Neuronal stem cell (in vitro differentiated cells): ENCODE results near the gene ERI2.

Experiments used
- DNase-seq: peaks from one replicate; pipeline ENCODE4 v3.0.0-alpha.2; 2013; ENCODE audit warnings: low spot score
- H2AFZ ChIP-seq: one replicate; pipeline ENCODE4 v1.6.1; 2013; ENCODE audit warnings: mild to moderate bottlenecking, low read length, inconsistent platforms
- H2AK5ac ChIP-seq: 2 replicates; pipeline ENCODE4 v1.6.1; 2013; ENCODE audit warnings: low read depth, mild to moderate bottlenecking, inconsistent platforms, low read length, moderate library complexity, mixed read lengths
- H2BK120ac ChIP-seq: 2 replicates; pipeline ENCODE4 v1.6.1; 2013; ENCODE audit warnings: low read depth, mild to moderate bottlenecking, inconsistent platforms, low read length, moderate library complexity, mixed read lengths
- H2BK12ac ChIP-seq: one replicate; pipeline ENCODE4 v1.6.1; 2013; ENCODE audit warnings: low read length, inconsistent platforms
- H2BK15ac ChIP-seq: 2 replicates; pipeline ENCODE4 v1.6.1; 2013; ENCODE audit warnings: mild to moderate bottlenecking, low read length, inconsistent platforms, mixed read lengths
- H2BK5ac ChIP-seq: one replicate; pipeline ENCODE4 v1.6.1; 2013; ENCODE audit warnings: inconsistent platforms, mild to moderate bottlenecking, low read length, moderate library complexity
- H3K14ac ChIP-seq: one replicate; pipeline ENCODE4 v1.6.1; 2013; ENCODE audit warnings: low read length, inconsistent platforms
- H3K18ac ChIP-seq: 2 replicates; pipeline ENCODE4 v1.6.1; 2013; ENCODE audit warnings: low read length, inconsistent platforms
- H3K23ac ChIP-seq: 2 replicates; pipeline ENCODE4 v1.6.1; 2013; ENCODE audit warnings: low read depth, mild to moderate bottlenecking, mixed read lengths, low read length, inconsistent platforms; ENCODE audit not compliant: poor library complexity
- H3K27ac ChIP-seq: replicated peaks from 3 replicates; pipeline ENCODE4 v1.5.1; 2013; ENCODE audit warnings: low read length, inconsistent platforms
- H3K27me3 ChIP-seq, 3 experiments: 2 replicates each; pipeline ENCODE4 v1.6.1; 2013; ENCODE audit warnings: low read length in 3 of 3, mild to moderate bottlenecking in 2 of 3, inconsistent platforms in 1 of 3, low read depth in 1 of 3, mixed read lengths in 1 of 3, moderate library complexity in 1 of 3; ENCODE audit not compliant: control insufficient read depth in 3 of 3, insufficient read depth in 3 of 3
- H3K36me3 ChIP-seq, 2 donors: replicated peaks in 1 of 2; 2 replicates each; pipeline ENCODE4 v1.6.1; 2013; ENCODE audit warnings: low read length in 2 of 2; ENCODE audit not compliant: control insufficient read depth in 2 of 2, insufficient read depth in 2 of 2
- H3K4ac ChIP-seq: 2 replicates; pipeline ENCODE4 v1.6.1; 2013; ENCODE audit warnings: inconsistent platforms, mild to moderate bottlenecking, low read length, moderate library complexity
- H3K4me1 ChIP-seq, 2 donors: 1 replicate in 1 of 2; 2 replicates in 1 of 2; pipeline ENCODE4 v1.6.1; 2013; ENCODE audit warnings: low read length in 2 of 2, low read depth in 1 of 2; ENCODE audit not compliant: control insufficient read depth in 2 of 2, insufficient read depth in 1 of 2
- H3K4me2 ChIP-seq: one replicate; pipeline ENCODE4 v1.6.1; 2013; ENCODE audit warnings: mild to moderate bottlenecking, low read length, inconsistent platforms; ENCODE audit not compliant: insufficient read depth, poor library complexity, severe bottlenecking
- H3K4me3 ChIP-seq, 2 donors: 2 replicates each; pipeline ENCODE4 v1.5.1; 2013; ENCODE audit warnings: low read length in 2 of 2, mild to moderate bottlenecking in 2 of 2, inconsistent platforms in 1 of 2, moderate library complexity in 1 of 2
- H3K79me1 ChIP-seq: one replicate; pipeline ENCODE4 v1.6.1; 2013; ENCODE audit warnings: low read depth, mild to moderate bottlenecking, inconsistent platforms, low read length, moderate library complexity
- H3K9ac ChIP-seq: one replicate; pipeline ENCODE4 v1.6.1; 2013; ENCODE audit warnings: mild to moderate bottlenecking, low read depth, low read length, inconsistent platforms; ENCODE audit not compliant: poor library complexity
- H3K9me3 ChIP-seq, 2 donors: replicated peaks in 1 of 2; 2 replicates each; pipeline versions ENCODE3 to v1.6.1; 2013; ENCODE audit warnings: low read length in 2 of 2, mild to moderate bottlenecking in 2 of 2, inconsistent platforms in 1 of 2, low read depth in 1 of 2, mixed read lengths in 1 of 2, moderate library complexity in 1 of 2; ENCODE audit not compliant: control insufficient read depth in 2 of 2, insufficient read depth in 1 of 2
- H4K8ac ChIP-seq: one replicate; pipeline ENCODE4 v1.6.1; 2013; ENCODE audit warnings: low read depth, mild to moderate bottlenecking, inconsistent platforms, low read length, moderate library complexity
- H4K91ac ChIP-seq: one replicate; pipeline ENCODE4 v1.6.1; 2013; ENCODE audit warnings: low read length, low read depth, mild to moderate bottlenecking, inconsistent platforms; ENCODE audit not compliant: poor library complexity
- WGBS, 2 donors: extraction: QIAGEN DNeasy Blood & Tissue Kit; methylation state at CpG; one replicate each; pipeline ENCODE4 v1.1.7; 2013; ENCODE audit warnings: missing lambda C conversion rate in 2 of 2, mixed read lengths in 1 of 2; ENCODE audit not compliant: insufficient read length in 2 of 2, insufficient replicate concordance in 1 of 2; ENCODE audit errors: extremely low coverage in 2 of 2; 5-methylcytosine and 5-hydroxymethylcytosine counted together

The ERI2 gene

DNA sequence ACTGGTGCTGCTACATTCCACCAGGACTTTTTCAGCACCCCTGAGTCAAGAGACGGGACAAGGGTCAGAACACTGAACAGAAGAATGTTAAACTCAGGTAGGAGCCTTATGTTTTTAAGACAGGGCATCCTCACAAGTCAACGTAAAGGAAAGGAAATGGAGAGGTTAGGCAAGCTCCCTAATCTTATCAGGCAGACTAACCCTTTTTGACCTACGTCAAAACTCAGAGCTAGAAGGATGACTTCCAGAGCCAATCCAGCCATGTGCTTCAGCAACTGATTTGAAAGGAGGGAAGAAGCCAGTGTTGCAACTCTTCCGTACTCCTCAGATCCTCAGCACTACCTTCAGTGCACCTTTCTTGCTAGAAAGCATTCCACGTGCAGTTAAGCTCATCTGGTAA is 46.9 kb upstream of the ERI2 start:
- H2BK5ac ChIP-seq = no peak overlapping the region
- H3K27me3 ChIP-seq = no peaks in the 10 kb centered on the region
- H4K8ac ChIP-seq = no peak overlapping the region
- H3K4me3 ChIP-seq = no peak overlapping the region
- H3K18ac ChIP-seq = no peak overlapping the region
- no peak overlapping the region for H2BK12ac ChIP-seq
- H2AK5ac ChIP-seq = no peak overlapping the region
- H3K27ac ChIP-seq = no peak overlapping the region
- no peak overlapping the region for H3K23ac ChIP-seq
- no peak overlapping the region for H2BK120ac ChIP-seq
- H3K9ac ChIP-seq = no peak overlapping the region
- H3K4me2 ChIP-seq = no peak overlapping the region
- no peak overlapping the region for H3K14ac ChIP-seq
- H3K4ac ChIP-seq = no peak overlapping the region
- H4K91ac ChIP-seq = no peak overlapping the region
- H3K36me3 ChIP-seq = peaks cover 2 to 64% of the 10 kb centered on the region in 2 donors
- H3K9me3 ChIP-seq = no peaks in the 10 kb centered on the region
- H2BK15ac ChIP-seq = no peak overlapping the region
- WGBS, 2 donors = no CpG with 5 or more reads among the region's 5 CpGs
- no peak overlapping the region for H2AFZ ChIP-seq
- no peaks in the 10 kb centered on the region for H3K79me1 ChIP-seq
- DNase-seq = no peak
- H3K4me1 ChIP-seq = no peaks in the 10 kb centered on the region

DNA sequence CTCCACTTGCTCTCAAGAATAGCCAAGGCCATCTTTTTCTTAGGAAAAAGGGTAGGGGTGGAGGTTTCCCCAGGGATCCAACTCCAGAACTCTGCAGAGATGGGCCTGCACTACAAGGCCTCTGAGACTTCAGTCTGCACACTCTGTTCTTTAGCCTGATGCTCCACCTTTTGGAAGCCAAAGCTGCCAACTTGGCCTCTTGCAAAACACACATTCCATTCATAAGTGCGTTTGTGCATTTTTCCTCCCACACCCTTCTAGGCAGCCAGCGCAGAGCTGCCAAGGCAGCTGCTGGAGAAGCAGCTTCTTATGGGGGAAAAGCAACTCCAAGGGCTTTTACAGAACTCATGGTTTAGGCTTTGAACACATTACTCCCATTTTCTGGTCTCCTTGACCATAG is 45.3 kb upstream of the ERI2 start:
- no peaks in the 10 kb centered on the region for H3K9me3 ChIP-seq
- no peak overlapping the region for H3K27ac ChIP-seq
- no peaks in the 10 kb centered on the region for H3K4me1 ChIP-seq
- DNase-seq = no peak
- H3K18ac ChIP-seq = no peak overlapping the region
- no peaks in the 10 kb centered on the region for H3K27me3 ChIP-seq
- no peak overlapping the region for H2AFZ ChIP-seq
- H4K91ac ChIP-seq = no peak overlapping the region
- H3K4me3 ChIP-seq = no peak overlapping the region
- WGBS, 2 donors = no CpG with 5 or more reads among the region's 2 CpGs
- no peak overlapping the region for H3K4me2 ChIP-seq
- no peaks in the 10 kb centered on the region for H3K79me1 ChIP-seq
- peaks cover 0 to 74% of the 10 kb centered on the region in 2 donors for H3K36me3 ChIP-seq
- H2BK15ac ChIP-seq = no peak overlapping the region
- H3K4ac ChIP-seq = no peak overlapping the region
- no peak overlapping the region for H4K8ac ChIP-seq
- no peak overlapping the region for H2BK5ac ChIP-seq
- H2AK5ac ChIP-seq = no peak overlapping the region
- H3K14ac ChIP-seq = no peak overlapping the region
- H3K9ac ChIP-seq = no peak overlapping the region
- no peak overlapping the region for H2BK12ac ChIP-seq
- no peak overlapping the region for H3K23ac ChIP-seq
- no peak overlapping the region for H2BK120ac ChIP-seq

DNA sequence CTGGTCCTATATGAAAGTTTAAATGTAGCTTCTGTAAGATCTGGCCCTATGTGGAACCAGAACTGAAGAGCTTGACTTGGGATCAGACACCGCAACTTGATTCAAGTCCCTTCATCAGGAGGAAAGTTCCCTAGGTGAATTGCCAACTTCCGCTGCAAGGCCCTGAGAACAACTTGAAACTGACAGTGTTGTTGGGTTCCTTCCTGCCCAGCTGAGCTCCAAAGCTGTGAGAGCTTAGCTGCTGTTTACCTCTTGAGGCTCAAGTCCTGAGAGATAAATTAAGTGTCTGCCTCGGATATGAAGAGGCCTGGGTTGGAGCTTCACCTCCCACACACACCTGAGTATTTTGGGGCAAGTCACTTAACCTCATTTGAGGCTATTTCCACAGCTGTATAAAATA is 44.7 kb upstream of the ERI2 start:
- Histone ChIP-seq H3K4me1 (no peaks in the 10 kb centered on the region), H2BK15ac (no peak overlapping the region), H2AK5ac (no peak overlapping the region), H3K9ac (no peak overlapping the region), H3K9me3 (no peaks in the 10 kb centered on the region), H2BK5ac (no peak overlapping the region), H3K27me3 (no peaks in the 10 kb centered on the region), H3K4me3 (no peak overlapping the region), H2BK12ac (no peak overlapping the region), H3K14ac (no peak overlapping the region), H2AFZ (no peak overlapping the region), H3K4ac (no peak overlapping the region), H3K27ac (no peak overlapping the region), H3K18ac (no peak overlapping the region), H3K23ac (no peak overlapping the region), H3K36me3 (peaks cover 0 to 78% of the 10 kb centered on the region in 2 donors), H3K79me1 (no peaks in the 10 kb centered on the region), H4K91ac (no peak overlapping the region), H4K8ac (no peak overlapping the region), H2BK120ac (no peak overlapping the region), H3K4me2 (no peak overlapping the region)
- no CpG with 5 or more reads among the region's 3 CpGs for WGBS, 2 donors
- DNase-seq = no peak

DNA sequence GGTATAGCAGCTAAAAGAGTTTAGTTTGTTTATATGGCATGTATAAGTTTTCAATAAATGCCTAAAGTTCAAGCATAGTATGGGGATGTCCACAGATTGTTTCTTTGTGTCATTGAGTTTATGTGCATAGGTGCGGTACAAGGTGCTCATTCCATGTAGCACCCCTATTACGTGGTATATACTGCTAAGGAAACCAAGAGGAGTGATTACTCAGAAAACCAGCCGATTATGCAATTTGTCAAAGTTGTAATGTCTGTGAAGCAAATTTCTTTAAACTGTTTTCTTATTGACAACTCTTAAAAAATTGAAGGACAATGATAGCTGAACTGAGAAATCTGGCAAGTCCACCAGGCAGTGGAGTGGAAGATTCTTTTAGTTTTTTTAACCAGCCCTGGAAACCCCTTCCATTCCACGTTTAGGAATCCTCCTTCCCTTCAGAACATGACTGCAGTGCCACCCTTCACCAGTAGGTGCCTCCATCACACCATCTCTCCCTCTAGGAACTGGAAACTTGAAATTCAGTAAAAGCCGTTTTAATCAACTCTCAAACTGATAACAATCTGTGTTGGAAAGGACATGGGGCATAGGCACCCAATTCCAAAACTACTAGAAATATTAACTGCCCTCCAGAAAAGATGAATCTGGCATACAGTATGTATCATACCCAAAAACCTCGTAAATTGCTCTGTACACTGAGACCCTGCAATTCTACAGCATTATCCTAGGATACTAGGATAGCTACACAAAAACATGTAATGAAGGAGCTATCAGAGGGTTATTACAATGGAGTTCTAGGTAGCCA is 43.5 kb upstream of the ERI2 start:
- H3K27me3 ChIP-seq = no peaks in the 10 kb centered on the region
- no peak overlapping the region for H2BK5ac ChIP-seq
- H2BK120ac ChIP-seq = no peak overlapping the region
- H2AK5ac ChIP-seq = no peak overlapping the region
- H3K14ac ChIP-seq = no peak overlapping the region
- H2BK12ac ChIP-seq = no peak overlapping the region
- no peak overlapping the region for H3K27ac ChIP-seq
- no peak overlapping the region for H3K23ac ChIP-seq
- H3K18ac ChIP-seq = no peak overlapping the region
- no peak overlapping the region for H4K8ac ChIP-seq
- H4K91ac ChIP-seq = no peak overlapping the region
- H3K4me3 ChIP-seq = no peak overlapping the region
- H3K9ac ChIP-seq = no peak overlapping the region
- DNase-seq = peak; percentile 69
- H2BK15ac ChIP-seq = no peak overlapping the region
- no peak overlapping the region for H2AFZ ChIP-seq
- H3K4me1 ChIP-seq = no peaks in the 10 kb centered on the region
- H3K9me3 ChIP-seq = no peaks in the 10 kb centered on the region
- H3K79me1 ChIP-seq = no peaks in the 10 kb centered on the region
- peaks cover under 1 to 80% of the 10 kb centered on the region in 2 donors for H3K36me3 ChIP-seq
- no peak overlapping the region for H3K4ac ChIP-seq
- no peak overlapping the region for H3K4me2 ChIP-seq
- no CpG with 5 or more reads among the region's 6 CpGs for WGBS, 2 donors
